Measurements from ENCODE around the gene CACNA1A.

CACNA1A gene

GRCh38 chr19:13347367-13347766 is 158.9 kb downstream of the CACNA1A start:
- 0 out of 2 replicates have a peak, but pooled peaks cover 2% of the 10 kb centered on the region for H3K9me3 ChIP-seq (ENCODE audit: control insufficient read depth, insufficient read depth, low read length)
- H3K4me3 ChIP-seq (ENCODE audit: low read length), result no peak overlapping the region
- no peaks in the 10 kb centered on the region for H3K4me1 ChIP-seq (ENCODE audit: control insufficient read depth, insufficient read depth, low read length)
- DNase-seq (ENCODE audit: low read depth, low spot score), result no peak
- H3K36me3 ChIP-seq (ENCODE audit: control insufficient read depth, insufficient read depth, low read length), result no peaks in the 10 kb centered on the region
- no peak overlapping the region for H3K27ac ChIP-seq (ENCODE audit: low read length)
- no peaks in the 10 kb centered on the region for H3K27me3 ChIP-seq (ENCODE audit: control insufficient read depth, insufficient read depth, low read length)
- WGBS (ENCODE audit: insufficient coverage, insufficient read length), result no CpG with 5 or more reads among the region's 12 CpGs

GRCh38 chr19:13343514-13343913 is 162.8 kb downstream of the CACNA1A start:
- no peaks in the 10 kb centered on the region for H3K36me3 ChIP-seq (ENCODE audit: control insufficient read depth, insufficient read depth, low read length)
- H3K27me3 ChIP-seq (ENCODE audit: control insufficient read depth, insufficient read depth, low read length), result no peaks in the 10 kb centered on the region
- no peak overlapping the region for H3K27ac ChIP-seq (ENCODE audit: low read length)
- WGBS (ENCODE audit: insufficient coverage, insufficient read length), result no CpG with 5 or more reads among the region's 2 CpGs
- H3K9me3 ChIP-seq (ENCODE audit: control insufficient read depth, insufficient read depth, low read length), result no peaks in the 10 kb centered on the region
- H3K4me3 ChIP-seq (ENCODE audit: low read length), result no peak overlapping the region
- no peak for DNase-seq (ENCODE audit: low read depth, low spot score)
- no peaks in the 10 kb centered on the region for H3K4me1 ChIP-seq (ENCODE audit: control insufficient read depth, insufficient read depth, low read length)

GRCh38 chr19:13342672-13343071 is 163.6 kb downstream of the CACNA1A start:
- Histone ChIP-seq H3K9me3 (ENCODE audit: control insufficient read depth, insufficient read depth, low read length) (no peaks in the 10 kb centered on the region), H3K36me3 (ENCODE audit: control insufficient read depth, insufficient read depth, low read length) (no peaks in the 10 kb centered on the region), H3K27ac (ENCODE audit: low read length) (no peak overlapping the region), H3K4me1 (ENCODE audit: control insufficient read depth, insufficient read depth, low read length) (no peaks in the 10 kb centered on the region), H3K27me3 (ENCODE audit: control insufficient read depth, insufficient read depth, low read length) (no peaks in the 10 kb centered on the region), H3K4me3 (ENCODE audit: low read length) (no peak overlapping the region)
- whole genome bisulfite sequencing (ENCODE audit: insufficient coverage, insufficient read length), result no CpG with 5 or more reads among the region's 2 CpGs
- no peak for DNase-seq (ENCODE audit: low read depth, low spot score)

GRCh38 chr19:13339869-13340268 is 166.4 kb downstream of the CACNA1A start:
- DNase-seq (ENCODE audit: low read depth, low spot score), result no peak
- Histone ChIP-seq H3K36me3 (ENCODE audit: control insufficient read depth, insufficient read depth, low read length) (no peaks in the 10 kb centered on the region), H3K27ac (ENCODE audit: low read length) (no peak overlapping the region), H3K27me3 (ENCODE audit: control insufficient read depth, insufficient read depth, low read length) (no peaks in the 10 kb centered on the region), H3K9me3 (ENCODE audit: control insufficient read depth, insufficient read depth, low read length) (peaks cover 2% of the 10 kb centered on the region; the same call in 1 of the 2 replicates), H3K4me3 (ENCODE audit: low read length) (no peak overlapping the region), H3K4me1 (ENCODE audit: control insufficient read depth, insufficient read depth, low read length) (no peaks in the 10 kb centered on the region)
- no CpG with 5 or more reads among the region's 13 CpGs for WGBS (ENCODE audit: insufficient coverage, insufficient read length)

- Histone ChIP-seq H3K9me3 (ENCODE audit: control insufficient read depth, insufficient read depth, low read length) (peaks cover 2% of the 10 kb centered on the region; the same call in 1 of the 2 replicates), H3K36me3 (ENCODE audit: control insufficient read depth, insufficient read depth, low read length) (no peaks in the 10 kb centered on the region), H3K4me1 (ENCODE audit: control insufficient read depth, insufficient read depth, low read length) (no peaks in the 10 kb centered on the region), H3K4me3 (ENCODE audit: low read length) (no peak overlapping the region), H3K27ac (ENCODE audit: low read length) (no peak overlapping the region), H3K27me3 (ENCODE audit: control insufficient read depth, insufficient read depth, low read length) (no peaks in the 10 kb centered on the region)
- no peak for DNase-seq (ENCODE audit: low read depth, low spot score)
- no CpG with 5 or more reads among the region's 3 CpGs for WGBS (ENCODE audit: insufficient coverage, insufficient read length)
Observed at GRCh38 chr19:13337181-13337580, 169.1 kb downstream of the CACNA1A start.

GRCh38 chr19:13334801-13335481 is 171.3 kb downstream of the CACNA1A start:
- DNase-seq (ENCODE audit: low read depth, low spot score), result no peak
- Histone ChIP-seq H3K9me3 (ENCODE audit: control insufficient read depth, insufficient read depth, low read length) (peaks cover 2% of the 10 kb centered on the region; the same call in 1 of the 2 replicates), H3K4me1 (ENCODE audit: control insufficient read depth, insufficient read depth, low read length) (no peaks in the 10 kb centered on the region), H3K27me3 (ENCODE audit: control insufficient read depth, insufficient read depth, low read length) (no peaks in the 10 kb centered on the region), H3K36me3 (ENCODE audit: control insufficient read depth, insufficient read depth, low read length) (no peaks in the 10 kb centered on the region), H3K27ac (ENCODE audit: low read length) (no peak overlapping the region), H3K4me3 (ENCODE audit: low read length) (no peak overlapping the region)
- WGBS (ENCODE audit: insufficient coverage, insufficient read length), result no CpG with 5 or more reads among the region's 7 CpGs

GRCh38 chr19:13330285-13330684 is 176.0 kb downstream of the CACNA1A start:
- Histone ChIP-seq H3K4me3 (ENCODE audit: low read length) (no peak overlapping the region), H3K27me3 (ENCODE audit: control insufficient read depth, insufficient read depth, low read length) (no peaks in the 10 kb centered on the region), H3K9me3 (ENCODE audit: control insufficient read depth, insufficient read depth, low read length) (no peaks in the 10 kb centered on the region), H3K27ac (ENCODE audit: low read length) (no peak overlapping the region), H3K36me3 (ENCODE audit: control insufficient read depth, insufficient read depth, low read length) (no peaks in the 10 kb centered on the region), H3K4me1 (ENCODE audit: control insufficient read depth, insufficient read depth, low read length) (no peaks in the 10 kb centered on the region)
- no CpG with 5 or more reads among the region's 6 CpGs for WGBS (ENCODE audit: insufficient coverage, insufficient read length)
- DNase-seq (ENCODE audit: low read depth, low spot score), result no peak

GRCh38 chr19:13329766-13330165 is 176.5 kb downstream of the CACNA1A start:
- WGBS (ENCODE audit: insufficient coverage, insufficient read length), result no CpG with 5 or more reads among the region's 6 CpGs
- H3K27me3 ChIP-seq (ENCODE audit: control insufficient read depth, insufficient read depth, low read length), result no peaks in the 10 kb centered on the region
- DNase-seq (ENCODE audit: low read depth, low spot score), result no peak

GRCh38 chr19:13328241-13328640 is 178.0 kb downstream of the CACNA1A start:
- Histone ChIP-seq H3K4me3 (ENCODE audit: low read length) (no peak overlapping the region), H3K36me3 (ENCODE audit: control insufficient read depth, insufficient read depth, low read length) (no peaks in the 10 kb centered on the region), H3K27me3 (ENCODE audit: control insufficient read depth, insufficient read depth, low read length) (no peaks in the 10 kb centered on the region)

More at GRCh38 chr19:13329766-13330165, 176.5 kb downstream of the CACNA1A start:
- H3K4me1 ChIP-seq (ENCODE audit: control insufficient read depth, insufficient read depth, low read length), result no peaks in the 10 kb centered on the region
- H3K9me3 ChIP-seq (ENCODE audit: control insufficient read depth, insufficient read depth, low read length), result no peaks in the 10 kb centered on the region
- H3K36me3 ChIP-seq (ENCODE audit: control insufficient read depth, insufficient read depth, low read length), result no peaks in the 10 kb centered on the region
- no peak overlapping the region for H3K4me3 ChIP-seq (ENCODE audit: low read length)
- no peak overlapping the region for H3K27ac ChIP-seq (ENCODE audit: low read length)

GRCh38 chr19:13319526-13319925 is 186.8 kb downstream of the CACNA1A start:
- WGBS (ENCODE audit: insufficient coverage, insufficient read length), result no CpG with 5 or more reads among the region's 4 CpGs
- DNase-seq (ENCODE audit: low read depth, low spot score), result no peak
- no peaks in the 10 kb centered on the region for H3K9me3 ChIP-seq (ENCODE audit: control insufficient read depth, insufficient read depth, low read length)
- no peaks in the 10 kb centered on the region for H3K27me3 ChIP-seq (ENCODE audit: control insufficient read depth, insufficient read depth, low read length)
- no peak overlapping the region for H3K27ac ChIP-seq (ENCODE audit: low read length)
- H3K4me1 ChIP-seq (ENCODE audit: control insufficient read depth, insufficient read depth, low read length), result no peaks in the 10 kb centered on the region
- H3K4me3 ChIP-seq (ENCODE audit: low read length), result no peak overlapping the region
- H3K36me3 ChIP-seq (ENCODE audit: control insufficient read depth, insufficient read depth, low read length), result no peaks in the 10 kb centered on the region

More at GRCh38 chr19:13328241-13328640, 178.0 kb downstream of the CACNA1A start:
- no peaks in the 10 kb centered on the region for H3K9me3 ChIP-seq (ENCODE audit: control insufficient read depth, insufficient read depth, low read length)
- DNase-seq (ENCODE audit: low read depth, low spot score), result no peak
- H3K27ac ChIP-seq (ENCODE audit: low read length), result no peak overlapping the region
- no peaks in the 10 kb centered on the region for H3K4me1 ChIP-seq (ENCODE audit: control insufficient read depth, insufficient read depth, low read length)
- WGBS (ENCODE audit: insufficient coverage, insufficient read length), result no CpG with 5 or more reads among the region's 6 CpGs

- Histone ChIP-seq H3K27ac (ENCODE audit: low read length) (no peak overlapping the region), H3K4me3 (ENCODE audit: low read length) (no peak overlapping the region), H3K4me1 (ENCODE audit: control insufficient read depth, insufficient read depth, low read length) (no peaks in the 10 kb centered on the region), H3K36me3 (ENCODE audit: control insufficient read depth, insufficient read depth, low read length) (no peaks in the 10 kb centered on the region), H3K27me3 (ENCODE audit: control insufficient read depth, insufficient read depth, low read length) (no peaks in the 10 kb centered on the region), H3K9me3 (ENCODE audit: control insufficient read depth, insufficient read depth, low read length) (no peaks in the 10 kb centered on the region)
- no CpG with 5 or more reads among the region's 4 CpGs for WGBS (ENCODE audit: insufficient coverage, insufficient read length)
- DNase-seq (ENCODE audit: low read depth, low spot score), result no peak
Observed at GRCh38 chr19:13318190-13318589, 188.1 kb downstream of the CACNA1A start.

Measured in iPS DF 6.9 (cell line).